ENCODE measurements around the gene TEX48. TPM values are rescaled to one million over a fixed set of nuclear protein-coding genes. Genes with fewer than 3 reads are reported as not detected.

The TEX48 gene
- total RNA-seq, 1 donor from 2014 or later = not detected

DNA sequence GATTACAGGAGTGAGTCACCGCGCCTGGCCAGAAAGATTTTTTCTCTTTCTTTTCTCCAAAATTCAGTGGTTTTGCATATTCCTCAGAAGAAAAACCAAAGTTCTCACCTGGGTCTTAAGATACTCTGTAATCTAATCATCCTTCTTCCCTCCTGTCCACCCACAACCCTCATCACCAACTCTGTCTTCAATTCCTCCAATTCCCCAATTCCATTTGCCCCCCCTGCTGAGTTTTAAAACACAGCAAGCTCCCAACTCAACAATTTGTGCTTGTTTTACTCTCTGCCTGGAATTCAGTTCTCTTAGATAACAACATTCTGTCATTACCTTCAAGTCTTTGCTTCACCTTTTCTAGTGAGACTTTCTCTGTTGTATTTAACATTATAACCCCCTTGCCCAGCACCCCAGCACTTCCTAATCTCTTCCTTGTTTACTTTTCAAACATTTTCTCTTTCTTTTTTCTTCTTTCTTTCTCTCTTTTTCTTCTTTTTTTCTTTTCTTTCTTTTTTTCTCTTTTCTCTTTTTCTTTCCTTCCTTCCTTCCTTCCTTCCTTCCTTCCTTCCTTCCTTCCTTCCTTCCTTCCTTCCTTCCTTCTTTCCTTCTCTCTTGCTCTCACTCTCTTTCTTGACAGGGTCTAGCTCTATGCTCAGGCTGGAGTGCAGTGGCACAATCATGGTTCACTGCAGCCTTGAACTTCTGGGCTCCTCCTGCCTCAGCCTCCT is 7.8 kb downstream of the TEX48 start:
- DNase-seq (ENCODE audit: low read depth) (no peak), FAIRE-seq (no peak)
- Histone ChIP-seq H3K27me3 (ENCODE audit: control insufficient read depth, insufficient read depth, low read length) (no peaks in the 10 kb centered on the region), H3K36me3 (ENCODE audit: control insufficient read depth, insufficient read depth, low read length) (no peaks in the 10 kb centered on the region), H3K4me3 (ENCODE audit: low read depth, low read length) (no peak overlapping the region)
- TF ChIP-seq, protein P1, sequence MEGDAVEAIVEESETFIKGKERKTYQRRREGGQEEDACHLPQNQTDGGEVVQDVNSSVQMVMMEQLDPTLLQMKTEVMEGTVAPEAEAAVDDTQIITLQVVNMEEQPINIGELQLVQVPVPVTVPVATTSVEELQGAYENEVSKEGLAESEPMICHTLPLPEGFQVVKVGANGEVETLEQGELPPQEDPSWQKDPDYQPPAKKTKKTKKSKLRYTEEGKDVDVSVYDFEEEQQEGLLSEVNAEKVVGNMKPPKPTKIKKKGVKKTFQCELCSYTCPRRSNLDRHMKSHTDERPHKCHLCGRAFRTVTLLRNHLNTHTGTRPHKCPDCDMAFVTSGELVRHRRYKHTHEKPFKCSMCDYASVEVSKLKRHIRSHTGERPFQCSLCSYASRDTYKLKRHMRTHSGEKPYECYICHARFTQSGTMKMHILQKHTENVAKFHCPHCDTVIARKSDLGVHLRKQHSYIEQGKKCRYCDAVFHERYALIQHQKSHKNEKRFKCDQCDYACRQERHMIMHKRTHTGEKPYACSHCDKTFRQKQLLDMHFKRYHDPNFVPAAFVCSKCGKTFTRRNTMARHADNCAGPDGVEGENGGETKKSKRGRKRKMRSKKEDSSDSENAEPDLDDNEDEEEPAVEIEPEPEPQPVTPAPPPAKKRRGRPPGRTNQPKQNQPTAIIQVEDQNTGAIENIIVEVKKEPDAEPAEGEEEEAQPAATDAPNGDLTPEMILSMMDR (IDR thresholded peaks at IDR 0.05; ENCODE audit: insufficient read depth, low read length, severe bottlenecking) = no peak

DNA sequence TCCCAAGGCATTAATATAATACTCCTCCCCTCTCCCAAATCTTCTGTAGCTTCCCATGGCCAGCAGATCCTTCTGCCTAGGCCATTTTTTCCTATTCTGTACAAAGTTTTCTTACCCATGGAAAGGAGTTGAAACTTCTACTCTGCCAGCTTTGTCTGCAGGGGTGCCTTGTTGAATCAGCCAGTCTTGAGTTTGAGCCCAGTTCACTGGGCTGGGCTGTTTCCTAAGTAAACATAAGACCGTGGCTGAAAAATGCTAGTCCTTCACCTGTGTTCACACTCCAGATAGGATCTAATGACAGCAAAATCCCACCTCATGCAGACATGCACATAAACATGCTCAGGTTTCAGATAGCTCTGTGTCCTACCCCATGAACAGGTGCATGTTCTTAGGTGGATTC is 10.4 kb downstream of the TEX48 start:
- TF ChIP-seq, protein P1 (IDR thresholded peaks at IDR 0.05; ENCODE audit: insufficient read depth, low read length, severe bottlenecking) = no peak
- DNase-seq (ENCODE audit: low read depth) = no peak
- Histone ChIP-seq H3K36me3 (ENCODE audit: control insufficient read depth, insufficient read depth, low read length) (no peaks in the 10 kb centered on the region), H3K27me3 (ENCODE audit: control insufficient read depth, insufficient read depth, low read length) (no peaks in the 10 kb centered on the region), H3K4me3 (ENCODE audit: low read depth, low read length) (no peak overlapping the region)
- FAIRE-seq = no peak

DNA sequence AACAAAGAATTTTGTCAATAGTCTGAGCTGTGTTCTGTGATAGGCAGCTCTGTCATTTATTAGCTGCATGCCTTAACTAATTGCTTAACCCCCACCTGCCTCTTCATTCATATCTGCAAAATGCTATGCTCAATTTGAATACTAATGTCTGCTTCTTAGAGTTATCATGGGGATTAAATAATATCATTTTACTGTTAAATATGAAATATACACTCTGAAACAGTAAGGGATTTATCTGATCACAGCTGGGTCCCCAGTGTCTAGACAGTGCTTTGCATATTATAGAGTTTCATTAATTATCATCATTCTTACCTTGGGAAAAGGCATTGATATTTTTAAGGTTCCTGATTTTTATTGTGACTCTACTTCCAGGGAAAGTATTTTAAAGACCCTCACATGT is 12.0 kb downstream of the TEX48 start:
- TF ChIP-seq, protein P1 (IDR thresholded peaks at IDR 0.05; ENCODE audit: insufficient read depth, low read length, severe bottlenecking) = no peak
- no peak overlapping the region for H3K4me3 ChIP-seq (ENCODE audit: low read depth, low read length)
- FAIRE-seq (no peak), DNase-seq (ENCODE audit: low read depth) (no peak)
- no peaks in the 10 kb centered on the region for H3K27me3 ChIP-seq (ENCODE audit: control insufficient read depth, insufficient read depth, low read length)
- H3K36me3 ChIP-seq (ENCODE audit: control insufficient read depth, insufficient read depth, low read length) = no peaks in the 10 kb centered on the region

DNA sequence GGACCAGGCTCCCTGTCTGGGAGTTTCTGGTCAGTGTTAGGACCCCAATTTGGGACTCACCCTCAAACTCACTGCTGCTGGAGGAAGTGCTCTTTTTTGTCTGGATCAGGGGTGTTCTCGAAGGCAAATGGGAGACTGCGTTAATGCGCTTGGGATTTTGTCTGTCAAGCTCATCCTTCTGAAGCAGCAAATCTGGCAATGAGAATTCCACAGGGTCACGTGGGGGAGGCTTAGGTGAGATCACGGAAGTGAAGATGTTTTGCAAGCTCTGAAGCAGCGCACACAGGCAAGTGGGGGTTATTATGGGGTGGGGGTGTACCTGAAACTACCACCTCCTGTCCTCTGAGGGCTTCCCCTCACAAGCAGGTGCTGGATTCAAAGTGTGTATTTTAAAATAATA is 13.8 kb downstream of the TEX48 start:
- DNase-seq (ENCODE audit: low read depth) (no peak), FAIRE-seq (no peak)
- TF ChIP-seq, protein P1 (IDR thresholded peaks at IDR 0.05; ENCODE audit: insufficient read depth, low read length, severe bottlenecking) = no peak
- Histone ChIP-seq H3K36me3 (ENCODE audit: control insufficient read depth, insufficient read depth, low read length) (no peaks in the 10 kb centered on the region), H3K27me3 (ENCODE audit: control insufficient read depth, insufficient read depth, low read length) (no peaks in the 10 kb centered on the region), H3K4me3 (ENCODE audit: low read depth, low read length) (no peak overlapping the region)

DNA sequence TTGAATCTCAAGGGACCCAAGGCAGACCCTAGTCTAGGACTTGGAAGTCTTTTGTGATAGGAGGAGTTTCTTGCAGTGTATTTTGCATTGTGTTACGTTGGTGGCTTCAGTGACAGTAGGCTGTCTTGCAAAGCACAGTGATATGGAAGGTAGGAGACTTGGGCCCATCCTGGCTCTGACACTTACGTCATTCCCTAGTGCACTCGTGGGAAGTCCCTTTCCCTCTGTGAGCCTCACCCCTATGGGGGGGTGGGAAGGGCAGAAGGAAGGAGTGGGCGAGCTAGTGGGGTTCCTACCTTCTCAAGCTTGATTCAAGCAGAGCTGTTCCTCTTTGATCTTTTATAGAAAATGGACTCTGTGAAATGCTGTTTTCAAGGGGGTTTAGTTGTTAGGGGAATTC is 15.1 kb downstream of the TEX48 start:
- peaks cover 2% of the 10 kb centered on the region for H3K27me3 ChIP-seq (ENCODE audit: control insufficient read depth, insufficient read depth, low read length)
- DNase-seq (ENCODE audit: low read depth) = no peak
- no peak for FAIRE-seq
- TF ChIP-seq, protein P1 (IDR thresholded peaks at IDR 0.05; ENCODE audit: insufficient read depth, low read length, severe bottlenecking) = no peak
- no peaks in the 10 kb centered on the region for H3K36me3 ChIP-seq (ENCODE audit: control insufficient read depth, insufficient read depth, low read length)
- no peak overlapping the region for H3K4me3 ChIP-seq (ENCODE audit: low read depth, low read length)

DNA sequence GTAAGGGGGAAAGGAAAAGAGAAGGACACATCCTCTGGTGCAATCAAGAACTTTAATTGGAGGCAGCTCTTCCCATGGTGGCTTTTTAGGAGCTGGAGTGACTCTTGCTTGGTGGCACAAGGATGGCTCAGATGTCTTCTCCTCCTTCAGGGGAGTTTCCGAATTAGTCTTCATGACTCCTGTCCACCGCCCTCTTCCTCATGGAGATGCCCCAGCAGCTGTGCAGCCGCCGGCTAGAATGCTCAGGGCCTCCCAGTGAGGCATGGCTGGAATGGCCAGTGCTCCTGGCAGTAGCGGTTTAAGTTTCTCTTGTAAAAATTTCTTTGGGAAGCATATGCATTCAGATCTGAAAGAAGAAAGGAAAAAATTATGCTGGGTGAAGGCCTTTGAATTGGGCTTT is 15.6 kb downstream of the TEX48 start:
- Histone ChIP-seq H3K4me3 (ENCODE audit: low read depth, low read length) (no peak overlapping the region), H3K36me3 (ENCODE audit: control insufficient read depth, insufficient read depth, low read length) (no peaks in the 10 kb centered on the region), H3K27me3 (ENCODE audit: control insufficient read depth, insufficient read depth, low read length) (peaks cover 2% of the 10 kb centered on the region)
- TF ChIP-seq, protein P1 (IDR thresholded peaks at IDR 0.05; ENCODE audit: insufficient read depth, low read length, severe bottlenecking) = no peak
- FAIRE-seq (no peak), DNase-seq (ENCODE audit: low read depth) (no peak)
